Measurements from ENCODE around the gene ICAM1. TPM values are rescaled to one million over a fixed set of nuclear protein-coding genes. Genes with fewer than 3 reads are reported as not detected.

ICAM1 gene
- total RNA-seq, 1 donor from 2014 or later = 0.41 TPM

DNA sequence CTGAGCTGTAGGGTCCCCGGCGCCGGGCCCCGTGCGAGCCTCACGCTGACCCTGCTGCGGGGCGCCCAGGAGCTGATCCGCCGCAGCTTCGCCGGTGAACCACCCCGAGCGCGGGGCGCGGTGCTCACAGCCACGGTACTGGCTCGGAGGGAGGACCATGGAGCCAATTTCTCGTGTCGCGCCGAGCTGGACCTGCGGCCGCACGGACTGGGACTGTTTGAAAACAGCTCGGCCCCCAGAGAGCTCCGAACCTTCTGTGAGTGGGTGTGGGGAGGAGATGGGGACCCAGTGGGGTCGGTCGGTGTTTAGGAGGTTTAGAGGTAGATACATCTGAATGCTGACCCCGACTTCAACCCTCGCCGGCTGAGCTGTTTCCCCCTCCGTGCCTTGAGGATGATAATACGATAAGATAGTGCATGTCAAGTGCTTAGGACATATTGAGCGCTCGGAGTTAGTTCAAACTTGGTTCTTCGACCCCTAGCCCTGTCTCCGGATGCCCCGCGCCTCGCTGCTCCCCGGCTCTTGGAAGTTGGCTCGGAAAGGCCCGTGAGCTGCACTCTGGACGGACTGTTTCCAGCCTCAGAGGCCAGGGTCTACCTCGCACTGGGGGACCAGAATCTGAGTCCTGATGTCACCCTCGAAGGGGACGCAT lies 20.8 kb downstream of the ICAM1 start:
- FAIRE-seq (no peak), DNase-seq (ENCODE audit: low spot score in 2 of 2) (no peak)

- no peak for FAIRE-seq
- peak in 1 of 2 donors; percentile 71 for DNase-seq (ENCODE audit: low spot score in 2 of 2)
These were observed 21.4 kb downstream of the ICAM1 start for GRCh38 chr19:10292206-10292788.

GRCh38 chr19:10292789-10293636 lies 22.1 kb downstream of the ICAM1 start:
- FAIRE-seq (no peak), DNase-seq (ENCODE audit: low spot score in 2 of 2) (no peak)

- no peak for FAIRE-seq
These were observed 22.9 kb downstream of the ICAM1 start for GRCh38 chr19:10293637-10294367.

GRCh38 chr19:10294368-10294697 lies 23.4 kb downstream of the ICAM1 start:
- DNase-seq (ENCODE audit: low spot score in 2 of 2) = no peak
- no peak for FAIRE-seq

More at GRCh38 chr19:10293637-10294367, 22.9 kb downstream of the ICAM1 start:
- DNase-seq (ENCODE audit: low spot score in 2 of 2) = no peak

DNA sequence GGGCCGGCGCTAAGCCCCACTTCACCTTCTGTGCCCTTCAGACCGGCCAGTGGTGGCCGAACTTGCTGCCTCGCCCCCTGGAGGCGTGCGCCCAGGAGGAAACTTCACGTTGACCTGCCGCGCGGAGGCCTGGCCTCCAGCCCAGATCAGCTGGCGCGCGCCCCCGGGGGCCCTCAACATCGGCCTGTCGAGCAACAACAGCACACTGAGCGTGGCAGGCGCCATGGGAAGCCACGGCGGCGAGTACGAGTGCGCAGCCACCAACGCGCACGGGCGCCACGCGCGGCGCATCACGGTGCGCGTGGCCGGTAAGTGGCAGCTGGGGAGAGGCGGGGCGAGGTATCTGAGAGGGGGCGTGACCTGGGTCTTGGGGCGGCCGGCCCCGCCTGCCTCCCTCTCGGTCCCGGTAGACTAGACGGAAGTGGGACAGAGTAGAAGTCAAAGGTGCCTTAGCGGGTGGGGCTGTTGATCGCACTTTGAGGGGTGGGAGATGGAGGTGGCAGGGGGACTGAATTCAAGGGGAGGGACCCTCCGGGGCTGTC lies 24.5 kb downstream of the ICAM1 start:
- no peak for DNase-seq (ENCODE audit: low spot score in 2 of 2)
- FAIRE-seq = no peak

DNA sequence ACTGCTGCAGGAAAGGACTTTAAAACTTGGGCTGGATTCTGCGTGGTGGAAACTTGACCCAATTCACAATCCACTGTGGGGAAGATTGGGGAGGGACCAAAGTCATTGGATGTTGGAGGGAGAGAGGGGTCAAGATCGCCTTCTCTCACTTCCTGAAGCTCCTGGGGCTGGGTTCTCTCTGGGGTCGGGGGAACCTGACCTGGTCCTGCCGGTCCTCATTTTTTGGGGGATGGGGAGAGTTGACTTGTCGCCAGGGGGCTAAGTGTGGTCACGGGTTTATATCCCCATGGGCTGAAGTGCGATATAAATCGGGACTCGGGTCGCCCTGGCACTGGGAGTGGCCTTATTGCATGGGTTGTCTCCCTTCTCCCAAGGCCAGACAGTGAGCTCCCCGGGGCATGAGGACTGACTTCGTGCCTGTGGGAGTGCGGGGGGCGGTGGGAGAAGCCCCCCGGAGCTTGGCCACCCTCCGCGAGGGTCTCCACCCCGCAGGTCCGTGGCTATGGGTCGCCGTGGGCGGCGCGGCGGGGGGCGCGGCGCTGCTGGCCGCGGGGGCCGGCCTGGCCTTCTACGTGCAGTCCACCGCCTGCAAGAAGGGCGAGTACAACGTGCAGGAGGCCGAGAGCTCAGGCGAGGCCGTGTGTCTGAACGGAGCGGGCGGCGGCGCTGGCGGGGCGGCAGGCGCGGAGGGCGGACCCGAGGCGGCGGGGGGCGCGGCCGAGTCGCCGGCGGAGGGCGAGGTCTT lies 25.1 kb downstream of the ICAM1 start:
- no peak for FAIRE-seq
- no peak for DNase-seq (ENCODE audit: low spot score in 2 of 2)

DNA sequence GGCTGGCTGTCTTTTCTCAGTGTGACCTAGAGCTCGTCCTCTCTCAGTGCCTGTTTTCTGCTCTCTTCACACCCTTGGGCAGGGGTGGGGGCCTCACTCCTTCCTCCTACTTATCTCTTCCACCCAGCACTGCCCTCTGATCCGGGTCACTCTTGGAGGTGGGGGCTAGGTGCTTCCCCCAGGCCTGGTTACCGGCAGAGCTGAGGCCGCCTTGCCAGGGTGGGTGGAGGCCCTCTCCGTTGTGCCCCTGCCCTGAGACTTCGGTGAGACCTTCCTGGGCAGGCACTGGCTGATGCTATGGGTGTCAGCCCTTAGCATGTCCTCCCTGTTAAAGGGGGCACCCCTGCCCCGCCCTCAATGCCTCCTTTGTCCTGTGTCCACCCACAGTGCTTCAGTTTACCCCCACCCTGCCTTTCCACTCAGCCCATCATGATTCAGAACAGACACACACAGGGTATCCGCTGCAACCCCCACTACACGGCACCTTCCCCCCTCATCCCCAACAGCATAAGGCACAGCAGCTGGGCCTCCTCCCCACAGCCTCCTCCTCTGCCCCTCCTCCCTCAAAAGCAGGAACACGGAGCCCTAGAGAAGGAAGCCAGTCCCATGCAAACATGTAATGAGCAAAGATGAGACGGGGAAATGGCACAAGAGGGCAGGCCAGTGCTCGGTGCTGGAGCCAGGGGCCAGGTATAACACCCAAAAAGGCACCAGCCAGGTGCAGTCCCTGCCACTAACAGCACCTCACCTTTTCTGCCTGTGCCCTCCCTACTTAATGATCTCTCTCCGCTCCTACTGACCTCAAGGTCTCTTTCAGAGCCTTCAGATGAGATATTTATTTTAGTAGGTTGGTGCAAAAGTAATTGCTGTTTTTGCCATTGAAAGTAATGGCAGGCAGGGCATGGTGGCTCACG lies 28.9 kb downstream of the ICAM1 start:
- FAIRE-seq = no peak
- DNase-seq (ENCODE audit: low spot score in 2 of 2) = no peak

DNA sequence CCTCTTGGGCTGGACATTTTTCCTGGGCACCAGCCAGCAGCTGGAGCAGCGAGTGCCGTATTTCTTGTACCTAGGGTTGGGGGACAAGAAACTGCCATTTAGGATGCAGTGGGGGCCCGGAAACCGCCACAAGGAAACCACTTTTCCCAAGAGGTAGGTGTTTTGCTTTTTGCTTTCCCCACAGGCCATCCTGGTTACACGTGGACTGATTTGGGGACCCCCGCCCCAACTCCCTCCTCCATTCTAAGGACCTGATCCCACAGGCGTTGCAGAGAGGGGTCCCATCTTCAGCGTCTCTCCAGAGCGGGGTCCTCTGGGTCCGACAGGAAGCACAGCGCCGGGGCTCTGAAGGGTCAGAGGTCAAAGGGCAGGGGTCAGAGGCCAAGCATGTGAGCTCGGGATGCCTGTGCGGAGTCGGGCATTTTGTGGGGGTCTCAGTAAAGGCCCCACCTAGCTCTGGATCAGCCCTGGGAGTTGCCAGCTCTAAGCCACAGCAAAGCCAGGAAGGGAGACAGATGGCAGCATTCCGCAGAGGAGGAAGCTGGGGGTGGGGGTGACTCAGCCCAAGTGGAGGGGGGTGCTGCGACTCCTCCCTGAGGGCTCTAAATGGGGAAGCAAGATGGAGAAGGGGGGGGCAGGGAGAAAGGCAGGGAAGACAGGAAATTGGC lies 34.4 kb downstream of the ICAM1 start:
- FAIRE-seq (no peak), DNase-seq (ENCODE audit: low spot score in 2 of 2) (no peak)

- no peak for DNase-seq (ENCODE audit: low spot score in 2 of 2)
- FAIRE-seq = no peak
These were observed 35.4 kb downstream of the ICAM1 start for GRCh38 chr19:10306327-10306726.

DNA sequence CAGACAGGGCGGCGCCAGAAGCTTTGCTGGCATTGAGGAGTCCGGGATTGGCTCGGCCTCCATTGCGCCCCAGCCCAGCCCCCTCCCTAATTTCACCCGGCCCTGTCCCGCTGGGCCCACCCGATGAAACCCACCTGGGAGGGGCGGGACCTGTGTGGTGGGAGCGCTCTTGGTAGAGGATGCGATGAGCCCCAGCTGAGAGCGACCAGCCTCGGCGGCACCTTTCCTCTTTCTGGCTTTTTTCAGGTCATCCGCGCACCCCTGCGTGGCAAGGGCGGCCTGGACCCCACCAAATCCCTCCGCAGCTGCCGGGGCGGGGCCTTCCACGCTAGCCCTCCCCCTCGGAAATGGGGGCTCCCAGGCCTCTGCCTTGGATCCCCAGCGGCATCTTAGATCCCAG lies 38.5 kb downstream of the ICAM1 start, which contains the start of gene ZGLP1:
ZGLP1 (minus strand) TSS at position 393 of the 400 bp plus-strand sequence.
- FAIRE-seq (no peak), DNase-seq (ENCODE audit: low spot score in 2 of 2) (no peak)

- peak; percentile 93 to 95 for DNase-seq (ENCODE audit: low spot score in 2 of 2)
- FAIRE-seq = no peak
These were observed 44.7 kb downstream of the ICAM1 start, which contains the start of gene FDX2 for GRCh38 chr19:10315335-10316214. Gene FDX2 (minus strand): TSS chr19:10316015. CDS start chr19:10315996, 19 bp downstream.

- FAIRE-seq (no peak), DNase-seq (ENCODE audit: low spot score in 2 of 2) (no peak)
These were observed 45.5 kb downstream of the ICAM1 start for GRCh38 chr19:10316229-10317044.

DNA sequence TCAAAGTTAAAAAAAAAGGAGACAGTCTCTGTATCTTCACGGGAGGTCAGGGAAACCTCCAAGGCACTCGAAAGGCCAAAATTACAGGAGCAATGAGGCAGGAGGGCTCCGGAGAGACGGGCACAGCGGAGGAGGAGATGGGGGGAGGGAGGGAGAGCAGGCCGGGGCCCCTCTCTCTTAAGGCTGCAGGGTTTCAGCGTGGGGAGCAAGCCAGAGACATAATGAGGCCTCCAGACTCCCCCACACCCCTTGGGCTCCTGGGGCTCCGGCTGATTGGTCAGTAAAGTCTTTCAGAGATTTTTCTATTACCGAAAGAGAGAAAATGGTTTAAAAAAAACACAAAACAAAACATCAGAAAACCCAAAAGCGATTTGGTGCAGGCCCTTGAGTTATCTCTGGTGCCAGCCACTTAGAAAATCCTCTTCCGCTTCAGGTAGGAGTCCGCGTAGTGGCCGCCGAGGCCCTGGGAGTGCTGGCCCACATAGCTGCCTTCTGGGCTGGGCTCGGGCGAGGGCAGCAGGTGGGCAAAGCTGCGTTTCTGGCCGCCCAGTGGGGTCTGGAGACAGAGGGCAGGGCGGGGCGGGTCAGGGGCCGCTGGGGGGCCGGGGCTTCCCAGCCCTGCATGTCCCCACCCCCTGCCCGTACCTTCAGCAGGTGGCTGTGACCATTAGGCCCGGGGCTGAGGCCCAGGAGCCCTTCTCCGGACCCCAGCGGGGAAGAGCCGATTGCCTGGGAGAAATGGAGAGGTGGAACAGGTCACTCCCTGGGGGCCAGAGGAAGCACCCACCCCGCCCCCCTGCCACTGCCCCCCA lies 46.3 kb downstream of the ICAM1 start:
- FAIRE-seq (no peak), DNase-seq (ENCODE audit: low spot score in 2 of 2) (no peak)

DNA sequence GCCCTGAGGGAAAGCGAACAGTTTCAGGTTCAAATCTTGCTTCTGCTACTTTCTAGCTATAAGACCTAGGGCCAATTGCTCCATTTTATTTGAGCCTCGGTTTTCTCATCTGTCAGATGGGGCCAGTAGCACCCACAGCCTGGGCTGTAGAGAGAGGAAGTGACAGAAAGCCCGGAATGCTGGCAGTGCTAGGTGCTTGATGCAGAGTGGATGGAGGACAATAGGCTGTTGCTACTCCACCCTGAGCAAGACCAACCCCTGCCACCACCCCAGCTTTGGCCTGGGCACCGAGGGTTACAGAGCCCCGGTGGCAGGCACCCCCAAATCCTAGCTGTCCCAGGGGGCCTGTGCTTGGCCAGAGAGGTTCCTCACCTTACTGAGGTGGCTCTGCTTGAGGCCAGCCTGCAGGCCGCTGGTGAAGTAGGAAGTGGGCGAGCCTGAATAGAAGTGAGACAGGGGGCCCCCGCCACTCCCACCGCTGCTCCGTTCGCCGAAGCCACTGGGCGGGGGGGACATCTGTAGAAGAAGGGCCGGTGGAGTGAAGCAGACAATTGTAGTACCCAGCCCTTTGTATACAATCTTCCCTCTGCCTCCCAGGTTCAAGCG lies 47.0 kb downstream of the ICAM1 start:
- FAIRE-seq (no peak), DNase-seq (ENCODE audit: low spot score in 2 of 2) (no peak)
